Transverse colon (tissue), 4 donors: ENCODE data around the gene TEAD4.

ENCODE experiments used
- POLR2AphosphoS5 ChIP-seq, 3 donors: sonication (generic); formaldehyde crosslinking; IDR thresholded peaks; one replicate each; pipeline ENCODE4 v1.6.1; 2016; ENCODE audit warnings: antibody characterized with exemption in 3 of 3
- TF ChIP-seq, protein P1 (sequence below), 5 experiments: fragments of 200-600 bp in 3 of 5; fragments of 450-650 bp in 2 of 5; sonication (generic) in 3 of 5; IDR thresholded peaks; 1 replicate in 2 of 5; 2 replicates in 3 of 5; pipeline ENCODE4 v1.5.1; 2016 to 2017; ENCODE audit warnings: antibody characterized with exemption in 5 of 5, inconsistent platforms in 3 of 5, mild to moderate bottlenecking in 2 of 5, moderate library complexity in 1 of 5

- TF ChIP-seq, protein P1, sequence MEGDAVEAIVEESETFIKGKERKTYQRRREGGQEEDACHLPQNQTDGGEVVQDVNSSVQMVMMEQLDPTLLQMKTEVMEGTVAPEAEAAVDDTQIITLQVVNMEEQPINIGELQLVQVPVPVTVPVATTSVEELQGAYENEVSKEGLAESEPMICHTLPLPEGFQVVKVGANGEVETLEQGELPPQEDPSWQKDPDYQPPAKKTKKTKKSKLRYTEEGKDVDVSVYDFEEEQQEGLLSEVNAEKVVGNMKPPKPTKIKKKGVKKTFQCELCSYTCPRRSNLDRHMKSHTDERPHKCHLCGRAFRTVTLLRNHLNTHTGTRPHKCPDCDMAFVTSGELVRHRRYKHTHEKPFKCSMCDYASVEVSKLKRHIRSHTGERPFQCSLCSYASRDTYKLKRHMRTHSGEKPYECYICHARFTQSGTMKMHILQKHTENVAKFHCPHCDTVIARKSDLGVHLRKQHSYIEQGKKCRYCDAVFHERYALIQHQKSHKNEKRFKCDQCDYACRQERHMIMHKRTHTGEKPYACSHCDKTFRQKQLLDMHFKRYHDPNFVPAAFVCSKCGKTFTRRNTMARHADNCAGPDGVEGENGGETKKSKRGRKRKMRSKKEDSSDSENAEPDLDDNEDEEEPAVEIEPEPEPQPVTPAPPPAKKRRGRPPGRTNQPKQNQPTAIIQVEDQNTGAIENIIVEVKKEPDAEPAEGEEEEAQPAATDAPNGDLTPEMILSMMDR (IDR thresholded peaks at IDR 0.05) = no peak
- no peak for TF ChIP-seq POLR2AphosphoS5 (IDR thresholded peaks at IDR 0.05)
Observed at GRCh38 chr12:2923057-2923456, 36.1 kb upstream of the TEAD4 start.
